ENCODE results near the gene PAK6.

- TF ChIP-seq CTCF (IDR thresholded peaks at IDR 0.05; ENCODE audit: borderline replicate concordance, extremely low read depth, low read length, poor library complexity, severe bottlenecking) (no peak), EZH2 (IDR thresholded peaks at IDR 0.05; ENCODE audit: borderline replicate concordance, low read depth, low read length, severe bottlenecking) (no peak)
These were observed 61.9 kb downstream of the PAK6 start for GRCh38 chr15:40300771-40301170.

Measured in DND-41 (cell line).